GM19324 (cell line): Measurements from ENCODE around the gene GAL3ST1.

Source experiments
- ATAC-seq: cut with Tn5 transposase; IDR thresholded peaks from one replicate; pipeline ENCODE4 v1.9.1; 2021; ENCODE audit warnings: mild to moderate bottlenecking, moderate library complexity; ENCODE audit not compliant: unreplicated experiment, low FRiP score

The GAL3ST1 gene

DNA sequence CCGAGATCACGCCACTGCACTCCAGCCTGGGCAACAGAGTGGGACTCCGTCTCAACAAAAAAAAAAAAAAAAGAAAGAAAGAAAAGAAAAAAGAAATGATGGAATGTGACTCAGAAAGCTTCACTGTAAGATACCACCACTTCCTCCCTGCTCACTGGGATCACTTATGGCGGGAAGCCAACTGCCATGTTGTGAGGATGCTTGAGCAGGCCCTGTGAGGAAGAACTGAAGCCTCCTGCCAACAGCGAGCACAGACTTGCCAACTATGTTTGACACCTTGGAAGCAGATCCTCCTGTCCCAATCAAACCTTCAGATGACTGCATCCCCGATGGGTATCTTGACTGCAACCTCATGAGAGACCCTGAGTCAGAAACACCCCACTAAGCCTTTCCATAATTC, 36.2 kb downstream of the GAL3ST1 start:
- no peak for ATAC-seq

GRCh38 chr22:30537083-30537731, 37.3 kb downstream of the GAL3ST1 start:
- no peak for ATAC-seq

GRCh38 chr22:30535182-30535581, 39.3 kb downstream of the GAL3ST1 start:
- no peak for ATAC-seq

GRCh38 chr22:30531651-30532608, 42.5 kb downstream of the GAL3ST1 start:
- ATAC-seq, result no peak

GRCh38 chr22:30526656-30527055, 47.8 kb downstream of the GAL3ST1 start:
- ATAC-seq, result no peak

- no peak for ATAC-seq
Measured at GRCh38 chr22:30523646-30524489, 50.6 kb downstream of the GAL3ST1 start.

- no peak for ATAC-seq
Measured at GRCh38 chr22:30521368-30522156, 52.9 kb downstream of the GAL3ST1 start.

DNA sequence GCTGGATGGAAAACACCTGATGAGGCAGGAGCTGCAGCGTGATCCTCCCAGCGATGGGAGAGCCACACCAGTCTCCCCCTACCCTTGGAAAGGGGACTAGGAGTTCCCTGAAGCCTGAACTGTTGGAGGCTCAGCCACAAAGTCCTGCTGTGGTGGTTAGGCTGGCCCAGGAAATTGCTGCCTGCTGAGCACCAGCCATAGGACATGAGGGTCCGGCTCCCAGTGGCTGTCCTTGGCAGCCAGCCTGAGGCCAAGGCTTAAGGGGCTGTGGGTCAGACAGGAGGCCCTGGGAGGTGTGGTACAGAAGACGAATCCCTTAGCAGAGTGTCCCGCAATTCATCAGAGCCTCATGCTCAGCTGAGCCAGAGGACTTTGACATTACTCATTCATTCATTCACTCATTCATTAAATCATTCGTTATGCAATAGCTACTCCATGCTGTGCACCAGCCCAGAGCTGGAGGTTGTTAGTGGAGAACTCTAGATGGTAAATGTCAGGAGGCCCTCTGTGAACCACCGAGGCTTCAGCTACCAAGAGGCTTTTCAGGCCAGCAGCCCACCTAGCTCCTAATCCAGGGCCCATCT, 54.5 kb downstream of the GAL3ST1 start:
- no peak for ATAC-seq

GRCh38 chr22:30516731-30517130, 57.7 kb downstream of the GAL3ST1 start:
- ATAC-seq, result no peak

GRCh38 chr22:30516273-30516672, 58.2 kb downstream of the GAL3ST1 start:
- ATAC-seq, result no peak

DNA sequence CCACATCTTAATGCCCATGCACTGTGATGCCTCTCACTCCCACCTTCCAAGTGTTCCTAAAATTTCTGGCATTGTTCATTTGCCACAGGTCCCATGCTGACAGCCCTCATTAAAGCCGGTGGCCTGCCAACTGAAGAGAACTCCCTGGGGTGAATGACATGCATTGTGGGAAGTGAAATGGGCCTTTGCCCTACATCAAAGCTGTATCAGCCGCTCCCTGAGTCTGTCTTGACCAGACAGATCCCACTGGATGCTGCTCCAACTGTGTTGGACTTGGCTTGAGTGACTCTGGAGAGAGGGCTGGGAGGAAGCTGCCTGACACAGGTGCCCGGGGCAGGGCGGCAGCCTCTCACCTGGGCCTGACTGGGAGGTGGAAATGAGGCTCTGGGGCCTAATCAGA, 60.2 kb downstream of the GAL3ST1 start:
- ATAC-seq, result no peak

- no peak for ATAC-seq
Measured at GRCh38 chr22:30513462-30513861, 61.0 kb downstream of the GAL3ST1 start.

DNA sequence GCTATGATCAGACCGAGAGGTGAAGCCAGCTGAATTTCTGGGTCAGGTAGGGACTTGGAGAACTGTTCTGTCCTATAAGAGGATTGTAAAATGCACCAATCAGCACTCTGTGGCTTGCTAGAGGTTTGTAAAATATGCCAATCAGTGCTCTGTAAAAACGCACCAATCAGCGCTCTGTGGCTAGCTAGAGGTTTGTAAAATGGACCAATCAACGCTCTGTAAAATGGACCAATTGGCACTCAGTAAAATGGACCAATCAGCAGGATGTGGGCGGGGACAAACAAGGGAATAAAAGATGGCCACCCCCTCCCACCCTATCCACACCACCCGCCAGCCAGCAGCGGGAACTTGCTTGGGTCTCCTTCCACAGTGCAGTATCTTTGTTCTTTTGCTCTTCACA, 62.6 kb downstream of the GAL3ST1 start:
- no peak for ATAC-seq

- no peak for ATAC-seq
Measured at GRCh38 chr22:30511109-30511508, 63.4 kb downstream of the GAL3ST1 start.

GRCh38 chr22:30508216-30508615, 66.2 kb downstream of the GAL3ST1 start:
- no peak for ATAC-seq

DNA sequence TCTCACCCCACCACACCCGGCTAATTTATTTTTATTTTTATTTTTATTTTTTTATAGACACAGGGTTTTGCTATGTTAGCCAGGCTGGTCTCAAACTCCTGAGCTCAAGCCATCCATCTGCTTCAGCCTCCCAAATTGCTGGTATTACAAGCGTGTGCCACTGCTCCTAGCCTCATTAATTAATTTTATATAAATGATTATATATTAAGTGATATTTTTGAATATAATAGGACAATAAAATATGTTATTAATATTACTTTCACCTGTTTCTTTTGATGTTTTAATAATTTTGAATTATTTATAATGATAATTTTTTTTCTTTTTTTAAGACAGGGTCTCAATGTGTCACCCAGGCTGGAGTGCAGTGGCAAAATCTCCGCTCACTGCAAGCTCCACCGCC, 66.8 kb downstream of the GAL3ST1 start:
- ATAC-seq, result no peak

GRCh38 chr22:30506507-30506968, 67.9 kb downstream of the GAL3ST1 start:
- no peak for ATAC-seq
